H1 (cell line): ENCODE results near the gene APOL6.

Experiments
- CTCF ChIP-seq, 3 experiments: IDR thresholded peaks; 1 replicate in 2 of 3; 2 replicates in 1 of 3; pipeline versions ENCODE4 v1.5.1 to v1.6.1; 2011; ENCODE audit warnings: low read length in 3 of 3, mild to moderate bottlenecking in 3 of 3, inconsistent platforms in 2 of 3, low read depth in 1 of 3, moderate library complexity in 1 of 3; ENCODE audit not compliant: insufficient read depth in 1 of 3; ENCODE audit errors: control extremely low read depth in 1 of 3
- EZH2 ChIP-seq: fragments of 200-600 bp; sonication (generic); IDR thresholded peaks from 2 replicates; pipeline ENCODE4 v1.7.1; 2012; ENCODE audit warnings: low read depth, mild to moderate bottlenecking, moderate library complexity, low read length, inconsistent platforms; ENCODE audit not compliant: severe bottlenecking
- JUND ChIP-seq: IDR thresholded peaks from 2 replicates; pipeline ENCODE4 v1.6.1; 2011; ENCODE audit warnings: mild to moderate bottlenecking, improper control_type of control experiment, low read length
- RFX5 ChIP-seq: IDR thresholded peaks from 2 replicates; pipeline ENCODE4 v1.6.1; 2011; ENCODE audit warnings: low read depth, low read length, improper control_type of control experiment, borderline replicate concordance
- SP4 ChIP-seq: IDR thresholded peaks from 2 replicates; pipeline ENCODE4 v1.6.1; 2012; ENCODE audit warnings: low read length, inconsistent platforms
- YY1 ChIP-seq: IDR thresholded peaks from 2 replicates; pipeline ENCODE4 v1.6.1; 2011; ENCODE audit warnings: low read depth, mild to moderate bottlenecking, low read length

- TF ChIP-seq EZH2 (no peak), CTCF (IDR thresholded peaks at IDR 0.05; ENCODE audit: control extremely low read depth in 1 of 3, insufficient read depth in 1 of 3, low read depth in 1 of 3, low read length in 3 of 3) (no peak), RFX5 (no peak), JUND (no peak), SP4 (no peak), YY1 (no peak)
Observed at GRCh38 chr22:35708917-35709316, 60.7 kb downstream of the APOL6 start.
